Mononuclear cell (primary cell): ENCODE results near the gene CRX. TPM values are rescaled to one million over a fixed set of nuclear protein-coding genes. Genes with fewer than 3 reads are reported as not detected.
"Not testable (repeated sequence)": the region's sequence is repeated elsewhere in the genome, so short reads cannot be mapped to it uniquely, and the experiment has no call there.

ENCODE experiments used
- H3K27me3 ChIP-seq: 2 replicates; pipeline ENCODE4 v1.6.0; 2011; ENCODE audit warnings: low read length, control low read depth; ENCODE audit not compliant: insufficient read depth
- H3K4me1 ChIP-seq: 2 replicates; pipeline ENCODE4 v1.5.1; 2011; ENCODE audit warnings: mild to moderate bottlenecking, low read length, control low read depth; ENCODE audit not compliant: insufficient read depth
- H3K4me3 ChIP-seq: 2 replicates; pipeline ENCODE4 v1.5.1; 2011; ENCODE audit warnings: mild to moderate bottlenecking, low read length, moderate library complexity
- H3K9me3 ChIP-seq: 2 replicates; pipeline ENCODE4 v1.5.1; 2011; ENCODE audit warnings: low read depth, mild to moderate bottlenecking, control low read depth, low read length
- total RNA-seq: library from RNA; depleted of rRNA; stranded (reverse); fragments of >200 nt; gene quantifications from one replicate; pipeline ENCODE4 v1.2.3, GENCODE V29; 2012

The CRX gene
- total RNA-seq, 1 donor = not detected

GRCh38 chr19:47863514-47863936 is 41.8 kb downstream of the CRX start:
- no peaks in the 10 kb centered on the region for H3K27me3 ChIP-seq
- H3K4me3 ChIP-seq = no peak overlapping the region
- no peaks in the 10 kb centered on the region for H3K9me3 ChIP-seq
- H3K4me1 ChIP-seq = no peaks in the 10 kb centered on the region

- H3K27me3 ChIP-seq = no peaks in the 10 kb centered on the region
- H3K4me3 ChIP-seq = no peak overlapping the region
- no peaks in the 10 kb centered on the region for H3K9me3 ChIP-seq
- H3K4me1 ChIP-seq = no peaks in the 10 kb centered on the region
Observed at GRCh38 chr19:47865166-47865565, 43.4 kb downstream of the CRX start.

DNA sequence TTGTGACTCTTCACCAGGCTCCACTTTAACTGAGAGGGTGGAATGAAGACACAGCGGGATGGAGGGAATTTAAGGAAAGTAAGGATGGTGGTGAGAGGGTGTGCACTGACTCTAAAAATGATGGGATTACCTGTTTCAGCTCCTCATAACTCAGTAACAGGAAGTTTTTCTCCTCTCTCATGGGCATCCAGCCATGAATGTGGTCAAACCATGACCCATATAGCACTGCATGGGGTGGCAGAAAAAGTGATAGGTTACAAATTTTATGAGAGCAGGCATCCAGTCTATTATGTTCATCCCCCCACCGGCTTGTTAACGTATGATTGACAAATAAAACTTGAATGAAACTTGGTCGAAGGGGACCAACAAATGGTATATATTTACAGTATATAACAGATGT is 57.2 kb downstream of the CRX start:
- Histone ChIP-seq H3K27me3 (no peaks in the 10 kb centered on the region), H3K9me3 (no peaks in the 10 kb centered on the region), H3K4me1 (no peaks in the 10 kb centered on the region), H3K4me3 (no peak overlapping the region)

DNA sequence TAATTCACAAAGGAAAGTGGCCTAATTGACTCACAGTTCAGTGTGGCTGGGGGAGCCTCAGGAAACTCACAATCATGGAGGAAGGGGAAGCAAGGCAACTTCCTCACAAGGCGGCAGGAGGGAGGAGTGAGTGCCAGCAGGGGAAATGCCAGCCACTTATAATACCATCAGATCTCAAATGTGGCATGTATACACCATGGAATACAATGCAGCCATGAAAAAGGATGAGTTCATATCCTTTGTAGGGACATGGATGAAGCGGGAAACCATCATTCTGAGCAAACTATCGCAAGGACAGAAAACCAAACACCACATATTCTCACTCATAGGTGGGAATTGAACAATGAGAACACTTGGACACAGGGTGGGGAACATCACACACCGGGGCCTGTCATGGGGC is 57.6 kb downstream of the CRX start:
- H3K4me1 ChIP-seq, H3K27me3 ChIP-seq, H3K4me3 ChIP-seq, H3K9me3 ChIP-seq: not testable (repeated sequence)

DNA sequence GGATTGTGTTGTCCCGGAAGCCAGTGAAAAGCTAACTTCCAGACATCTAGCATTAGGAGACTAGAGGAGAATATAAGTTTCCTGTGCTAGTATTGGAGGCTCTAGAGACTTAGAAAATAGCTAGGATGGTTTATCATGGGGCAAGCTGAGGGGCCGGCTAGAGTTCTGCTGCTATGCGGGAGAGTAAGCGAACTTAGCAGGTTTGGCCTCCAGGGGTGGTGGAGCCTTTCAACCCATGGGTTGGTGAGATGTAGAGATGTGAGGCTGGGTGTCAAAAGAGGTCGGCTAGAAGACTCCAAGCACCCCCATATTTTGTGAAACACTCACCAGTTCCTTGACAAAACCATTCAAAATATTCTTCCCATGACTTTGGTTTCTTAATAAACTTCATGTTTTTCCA is 60.0 kb downstream of the CRX start:
- H3K4me1 ChIP-seq = no peaks in the 10 kb centered on the region
- H3K4me3 ChIP-seq = no peak overlapping the region
- no peaks in the 10 kb centered on the region for H3K9me3 ChIP-seq
- no peaks in the 10 kb centered on the region for H3K27me3 ChIP-seq

DNA sequence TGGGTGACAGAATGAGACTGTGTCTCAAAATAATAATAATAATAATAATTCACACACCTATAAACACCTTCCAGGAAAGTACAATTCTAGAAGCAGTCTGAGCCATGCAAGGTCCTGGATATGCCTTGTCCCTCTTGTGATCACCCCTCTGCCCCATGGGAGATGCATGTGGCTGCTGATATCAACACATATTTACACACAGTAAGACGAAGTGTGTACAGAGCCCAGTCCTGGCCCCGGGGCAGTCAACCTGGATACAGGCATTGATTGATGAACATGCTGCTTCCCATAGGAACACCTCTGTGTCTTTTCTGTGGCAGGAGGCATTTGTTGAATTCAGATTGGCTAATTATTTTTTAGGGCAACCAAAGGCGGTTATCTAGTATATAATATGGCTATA is 61.2 kb downstream of the CRX start:
- Histone ChIP-seq H3K9me3 (no peaks in the 10 kb centered on the region), H3K4me3 (no peak overlapping the region), H3K27me3 (no peaks in the 10 kb centered on the region), H3K4me1 (no peaks in the 10 kb centered on the region)

DNA sequence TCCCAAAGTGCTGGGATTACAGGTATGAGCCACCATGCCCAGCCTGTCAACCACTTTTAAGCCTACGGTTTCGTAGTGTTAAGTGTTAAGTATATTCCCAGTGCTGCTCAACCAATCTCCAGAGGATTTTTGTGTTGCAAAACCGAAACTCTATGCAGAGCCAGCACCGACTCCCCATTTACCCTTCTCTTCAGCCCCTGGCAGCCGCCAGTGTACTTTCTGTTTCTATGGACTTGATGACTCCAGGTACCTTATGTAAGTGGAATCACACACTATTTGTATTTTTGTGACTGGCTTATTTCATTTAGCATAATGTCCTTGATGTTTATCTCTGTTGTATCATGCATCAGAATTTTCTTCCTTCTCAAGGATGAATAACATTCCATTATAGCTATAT is 63.3 kb downstream of the CRX start:
- no peak overlapping the region for H3K4me3 ChIP-seq
- H3K4me1 ChIP-seq = no peaks in the 10 kb centered on the region
- no peaks in the 10 kb centered on the region for H3K9me3 ChIP-seq
- H3K27me3 ChIP-seq = no peaks in the 10 kb centered on the region

DNA sequence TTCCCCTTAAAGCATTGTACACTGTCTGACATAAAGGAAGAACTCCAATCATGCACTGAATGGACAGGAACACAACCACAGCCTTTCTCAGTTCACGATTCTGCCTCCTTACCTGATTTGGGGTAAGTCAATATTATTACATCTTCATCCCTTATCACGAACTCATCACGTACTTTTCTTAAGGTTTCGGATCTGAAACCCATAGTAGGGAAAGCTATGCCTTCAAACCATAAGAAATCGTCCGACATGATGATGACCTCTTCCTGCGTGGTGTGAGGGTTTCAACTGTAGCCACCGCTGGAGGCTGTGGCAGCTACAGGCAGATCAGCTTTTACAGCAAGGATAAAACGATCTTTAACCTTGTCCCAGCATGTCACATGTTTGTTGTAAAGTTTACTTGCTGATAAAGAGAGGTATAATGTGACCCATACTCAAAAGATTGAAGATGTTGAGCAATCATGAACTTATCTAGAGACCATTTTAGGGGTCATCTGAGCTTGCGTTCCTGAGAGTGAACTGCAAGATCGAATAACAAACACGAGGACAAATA is 64.3 kb downstream of the CRX start, which contains the start of gene SULT2A1:
Gene SULT2A1 (minus strand): TSS at position 306 of the 550 bp plus-strand sequence. CDS start 58 bp downstream, at position 248.
- Histone ChIP-seq H3K4me3 (no peak within 1 kb of the TSS), H3K27me3 (no peaks in the 10 kb centered on the region), H3K9me3 (no peaks in the 10 kb centered on the region), H3K4me1 (no peaks in the 10 kb centered on the region)

- Histone ChIP-seq H3K27me3 (no peaks in the 10 kb centered on the region), H3K9me3 (no peaks in the 10 kb centered on the region), H3K4me1 (no peaks in the 10 kb centered on the region), H3K4me3 (no peak overlapping the region)
Observed at GRCh38 chr19:47890865-47891621, 69.3 kb downstream of the CRX start.

GRCh38 chr19:47891622-47891922 is 69.8 kb downstream of the CRX start:
- H3K9me3 ChIP-seq = no peaks in the 10 kb centered on the region
- H3K27me3 ChIP-seq = no peaks in the 10 kb centered on the region
- H3K4me3 ChIP-seq = no peak overlapping the region
- H3K4me1 ChIP-seq = no peaks in the 10 kb centered on the region

- Histone ChIP-seq H3K9me3 (no peaks in the 10 kb centered on the region), H3K4me1 (no peaks in the 10 kb centered on the region), H3K4me3 (no peak overlapping the region), H3K27me3 (no peaks in the 10 kb centered on the region)
Observed at GRCh38 chr19:47891923-47892666, 70.4 kb downstream of the CRX start.

Other genes starting within 250 kb of the CRX start
- gene ZNF541, start 248.8 kb upstream of the CRX start, total RNA-seq = 0.21 TPM
- gene BICRA, start 212.8 kb upstream of the CRX start, total RNA-seq = 21.9 TPM
- 0.42 TPM for gene EHD2, start 108.5 kb upstream of the CRX start, total RNA-seq
- gene NOP53, start 76.4 kb upstream of the CRX start, total RNA-seq = 253 TPM
- 122 TPM for gene SELENOW, start 43.2 kb upstream of the CRX start, total RNA-seq
- not detected for gene TPRX1, start 17.4 kb upstream of the CRX start, total RNA-seq
- gene TPRX2, start 37.3 kb downstream of the CRX start, total RNA-seq = not detected
- not detected for gene SULT2A1, start 64.4 kb downstream of the CRX start, total RNA-seq
- not detected for gene BSPH1, start 170.2 kb downstream of the CRX start, total RNA-seq
- not detected for gene ELSPBP1, start 172.7 kb downstream of the CRX start, total RNA-seq
- 4.0 TPM for gene CABP5, start 222.1 kb downstream of the CRX start, total RNA-seq